ENCODE results near the gene PLD1. TPM values are rescaled to one million over a fixed set of nuclear protein-coding genes. Genes with fewer than 3 reads are reported as not detected.
A peak's percentile ranks its signal among the peaks of the same experiment; 100 is the strongest.
"Not testable (repeated sequence)": the region's sequence is repeated elsewhere in the genome, so short reads cannot be mapped to it uniquely, and the experiment has no call there.

PLD1 gene
- total RNA-seq: under 1 TPM; 0.32 to 0.89 TPM

DNA sequence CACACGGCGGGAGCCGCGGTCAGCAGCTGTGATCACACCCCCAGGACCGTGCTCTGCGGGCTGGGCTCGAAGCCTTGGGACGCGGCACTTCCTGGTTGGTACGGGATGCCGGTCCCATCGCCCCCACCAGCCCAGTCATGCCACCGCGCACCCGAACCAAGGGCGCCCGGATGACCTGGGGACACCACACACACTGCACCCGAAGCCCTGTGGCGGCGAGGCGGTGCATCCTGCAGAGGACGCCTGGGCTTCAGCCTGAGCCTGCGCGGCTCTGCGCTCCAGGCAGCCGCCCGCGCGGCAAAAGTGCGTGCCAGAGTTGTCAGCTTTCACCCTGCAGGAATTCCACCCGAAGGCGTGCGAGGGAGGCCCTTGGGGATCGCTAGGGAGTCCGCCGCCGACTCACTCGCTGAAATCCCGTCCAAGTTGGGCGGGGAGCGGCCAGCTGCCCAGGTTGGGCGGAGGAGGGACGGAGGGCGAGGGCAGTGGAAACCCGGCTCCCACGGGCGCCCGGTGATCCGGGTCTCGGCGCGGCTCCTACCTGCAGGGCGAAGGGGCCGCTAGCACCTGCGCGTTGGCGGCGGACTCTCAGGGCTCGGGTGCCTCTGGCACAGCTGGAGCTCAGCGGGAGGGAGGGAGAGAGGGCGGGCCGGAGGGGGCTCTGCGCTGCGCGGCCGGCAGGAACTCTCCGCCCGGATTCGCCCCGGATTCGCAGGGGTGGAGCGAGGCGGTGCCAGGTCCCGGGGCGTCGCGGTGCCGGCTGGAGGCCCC lies at the start of gene PLD1:
PLD1 (minus strand) TSS at position 623 of the 768 bp plus-strand sequence. CDS start 72,432 bp downstream, outside the sequence.
- no peak within 1 kb of the TSS for H3K27ac Mint-ChIP-seq
- H3K9me3 Mint-ChIP-seq: no peaks in the 10 kb centered on the region
- peaks cover 0 to 4% of the 10 kb centered on the region in 2 donors for H3K36me3 Mint-ChIP-seq
- DNase-seq (ENCODE audit: low spot score in 2 of 2): peak; percentile 43 to 56
- peak; percentile 66 to 89 for ATAC-seq

GRCh38 chr3:171858770-171859169 lies 48.5 kb upstream of the PLD1 start:
- H3K27ac Mint-ChIP-seq; ATAC-seq; H3K9me3 Mint-ChIP-seq; DNase-seq (ENCODE audit: low spot score in 2 of 2): not testable (repeated sequence)
- peaks cover 0 to 23% of the 10 kb centered on the region in 2 donors for H3K36me3 Mint-ChIP-seq

DNA sequence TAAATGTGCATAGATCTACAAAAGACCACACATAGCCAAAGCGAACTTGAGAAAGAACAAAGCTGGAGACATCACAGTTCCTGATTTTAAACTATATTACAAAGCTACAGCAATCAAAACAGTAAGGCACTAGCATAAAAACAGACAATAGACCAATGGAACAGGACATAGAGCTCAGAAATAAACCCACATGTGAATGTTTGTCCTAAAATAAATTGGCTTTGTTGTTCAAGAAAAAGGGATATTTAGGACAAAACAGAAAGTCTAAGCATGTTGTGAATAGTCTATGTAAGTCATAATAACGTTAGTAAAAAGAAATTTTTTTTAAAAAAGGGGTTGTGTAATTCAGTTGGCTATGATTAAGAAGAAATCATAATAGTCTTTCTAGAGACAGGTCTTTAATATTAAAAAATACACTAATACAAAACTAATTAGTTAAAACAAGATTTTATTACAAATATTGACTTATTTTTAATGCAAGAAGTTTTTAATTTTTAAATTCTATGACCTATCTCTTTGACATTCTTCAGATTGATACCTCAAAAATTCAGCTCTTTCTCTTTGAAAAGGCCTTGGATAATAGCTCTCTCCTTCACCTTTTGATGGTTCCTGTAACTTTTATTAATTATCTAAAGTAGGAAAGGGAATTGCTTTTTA lies 44.5 kb upstream of the PLD1 start:
- Mint-ChIP-seq H3K27ac (no peak overlapping the region), H3K9me3 (peaks cover 7 to 23% of the 10 kb centered on the region in 2 donors), H3K36me3 (peaks cover 7 to 32% of the 10 kb centered on the region in 2 donors)
- ATAC-seq (no peak), DNase-seq (ENCODE audit: low spot score in 2 of 2) (no peak)

GRCh38 chr3:171851660-171852058 lies 41.4 kb upstream of the PLD1 start:
- Mint-ChIP-seq H3K36me3 (peaks cover 7 to 25% of the 10 kb centered on the region in 2 donors), H3K9me3 (peaks cover 7 to 23% of the 10 kb centered on the region in 2 donors)

GRCh38 chr3:171850960-171851659 lies 40.8 kb upstream of the PLD1 start:
- peaks cover 7 to 24% of the 10 kb centered on the region in 2 donors for H3K9me3 Mint-ChIP-seq
- ATAC-seq: no peak
- peaks cover 7 to 25% of the 10 kb centered on the region in 2 donors for H3K36me3 Mint-ChIP-seq
- no peak for DNase-seq (ENCODE audit: low spot score in 2 of 2)
- no peak overlapping the region for H3K27ac Mint-ChIP-seq

More at GRCh38 chr3:171851660-171852058, 41.4 kb upstream of the PLD1 start:
- DNase-seq (ENCODE audit: low spot score in 2 of 2) (no peak), ATAC-seq (no peak)
- H3K27ac Mint-ChIP-seq: no peak overlapping the region

DNA sequence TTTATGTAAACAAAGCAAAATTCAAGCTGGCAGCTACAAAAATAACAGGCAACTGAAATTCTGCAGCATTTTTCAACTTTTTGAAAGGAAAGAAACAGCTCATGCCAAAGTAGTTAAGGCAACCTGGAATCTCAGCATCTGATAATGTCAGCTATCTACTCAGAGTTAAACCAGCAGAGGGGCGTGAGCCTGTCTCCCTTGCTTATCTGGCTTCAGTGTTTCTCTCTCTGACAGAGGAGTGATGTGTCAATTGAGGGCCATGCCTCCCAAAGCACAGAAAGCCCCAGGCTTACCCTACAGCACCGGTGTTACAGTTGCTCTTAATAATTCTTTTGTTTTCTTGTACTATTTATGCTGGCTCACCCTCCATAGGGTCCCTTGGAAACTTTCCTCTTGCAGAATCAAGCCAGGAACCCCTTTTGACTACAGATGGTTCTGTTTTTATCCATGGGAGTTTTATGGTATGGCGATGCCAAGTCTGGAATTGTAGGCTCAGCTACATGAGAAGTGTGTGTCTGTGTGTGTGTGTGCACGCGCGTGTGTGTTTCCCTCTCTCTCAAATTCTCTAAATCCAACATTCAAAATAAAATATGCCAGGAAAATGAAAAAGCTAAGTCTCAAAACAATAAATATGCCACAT lies 40.2 kb upstream of the PLD1 start:
- Mint-ChIP-seq H3K36me3 (peaks cover 7 to 25% of the 10 kb centered on the region in 2 donors), H3K27ac (no peak overlapping the region), H3K9me3 (peaks cover 7 to 28% of the 10 kb centered on the region in 2 donors)
- DNase-seq (ENCODE audit: low spot score in 2 of 2): no peak
- no peak for ATAC-seq

DNA sequence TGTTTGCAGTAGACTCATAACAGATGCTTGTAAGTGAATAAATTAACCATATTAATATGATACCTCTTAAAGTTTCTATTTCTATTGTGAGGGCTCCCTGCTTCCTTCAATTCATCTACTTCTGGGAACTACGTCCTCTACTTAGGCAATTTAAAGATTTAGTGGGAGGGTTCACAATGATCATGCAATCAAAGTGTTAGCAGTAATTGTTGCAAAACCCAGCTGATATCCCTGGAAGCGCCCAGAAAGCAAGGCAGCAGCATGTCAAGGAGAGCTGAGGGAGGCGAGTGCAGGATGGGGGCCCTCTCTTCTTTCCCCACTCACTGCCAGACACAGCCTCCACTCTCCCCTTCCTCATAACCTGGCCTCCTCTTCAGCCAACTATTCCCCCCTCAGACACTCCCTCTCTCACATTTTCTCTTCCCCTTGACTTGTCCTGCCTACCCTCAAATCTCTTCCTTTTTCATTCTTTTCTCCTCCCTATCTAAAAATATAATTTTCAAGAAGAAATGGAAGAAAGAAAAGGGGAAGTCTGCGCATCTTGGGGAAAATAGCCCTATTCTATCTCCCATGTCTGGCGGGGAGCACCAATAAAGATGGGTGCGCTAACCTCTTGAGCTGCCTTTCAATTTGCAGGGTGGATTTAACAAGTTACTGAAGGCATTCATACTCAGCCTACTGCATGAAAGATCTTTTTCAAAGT lies 39.5 kb upstream of the PLD1 start:
- Mint-ChIP-seq H3K27ac (no peak overlapping the region), H3K36me3 (peaks cover 7 to 25% of the 10 kb centered on the region in 2 donors), H3K9me3 (peaks cover 7 to 28% of the 10 kb centered on the region in 2 donors)
- DNase-seq (ENCODE audit: low spot score in 2 of 2): no peak
- ATAC-seq: no peak

DNA sequence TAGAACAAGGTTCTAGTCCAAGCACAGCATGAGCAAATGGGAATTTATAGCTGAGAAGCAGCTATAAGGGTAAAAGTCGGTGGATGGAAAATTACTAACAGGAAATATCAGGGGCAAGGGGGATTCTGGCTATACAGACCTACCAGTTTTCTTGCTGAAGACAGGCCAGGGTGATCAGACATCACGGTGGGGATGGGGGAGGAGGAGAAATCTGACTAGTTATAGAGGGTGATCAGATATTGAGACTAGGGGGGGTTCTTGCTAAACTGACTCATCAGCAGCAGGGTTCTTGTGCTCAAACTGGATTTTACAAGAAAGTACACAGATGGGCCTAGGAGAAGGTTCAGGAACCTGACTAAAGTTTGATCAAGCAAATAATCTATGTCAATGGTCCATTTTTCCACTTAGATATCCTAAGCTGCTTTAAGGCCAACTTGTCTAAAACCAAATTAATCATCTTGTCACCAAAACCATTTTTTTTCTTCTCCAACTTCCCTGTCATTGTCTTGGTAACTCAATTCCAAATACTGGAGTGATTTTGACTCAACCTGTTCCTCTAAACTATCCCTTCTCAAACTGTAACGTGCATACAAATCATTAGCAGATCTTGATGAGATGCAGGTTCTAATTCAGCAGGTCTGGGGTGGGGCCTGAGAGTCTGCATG lies 37.4 kb upstream of the PLD1 start:
- peak overlapping the region in 1 of 2 donors; percentile 30 for H3K27ac Mint-ChIP-seq
- DNase-seq (ENCODE audit: low spot score in 2 of 2) (no peak), ATAC-seq (no peak)
- H3K36me3 Mint-ChIP-seq: peaks cover 4 to 11% of the 10 kb centered on the region in 2 donors
- H3K9me3 Mint-ChIP-seq: peaks cover under 1 to 11% of the 10 kb centered on the region in 2 donors

DNA sequence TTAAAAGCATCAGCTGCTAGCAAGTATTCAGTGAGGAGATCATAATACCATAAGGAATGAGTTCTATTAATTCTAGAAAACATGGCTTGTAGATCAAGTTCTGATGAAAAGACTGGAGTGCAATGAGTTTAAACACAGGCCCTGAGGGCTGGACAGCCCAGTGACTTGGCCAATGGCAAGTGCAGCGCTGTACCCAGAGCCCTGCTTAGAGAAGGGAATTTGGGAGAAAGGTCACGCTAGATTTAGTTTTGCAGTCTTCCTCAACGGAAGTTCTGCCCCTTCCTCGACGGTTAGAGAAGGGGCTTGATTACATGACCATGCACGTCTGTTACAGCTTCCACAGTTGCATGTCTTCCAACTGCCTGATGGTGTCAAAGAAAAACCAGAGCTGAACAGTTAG lies 36.9 kb upstream of the PLD1 start:
- peak overlapping the region; percentile 40 to 84 for H3K27ac Mint-ChIP-seq
- DNase-seq (ENCODE audit: low spot score in 2 of 2) (no peak), ATAC-seq (no peak)
- peaks cover 0 to 5% of the 10 kb centered on the region in 2 donors for H3K9me3 Mint-ChIP-seq
- H3K36me3 Mint-ChIP-seq: peaks cover 0 to 7% of the 10 kb centered on the region in 2 donors

DNA sequence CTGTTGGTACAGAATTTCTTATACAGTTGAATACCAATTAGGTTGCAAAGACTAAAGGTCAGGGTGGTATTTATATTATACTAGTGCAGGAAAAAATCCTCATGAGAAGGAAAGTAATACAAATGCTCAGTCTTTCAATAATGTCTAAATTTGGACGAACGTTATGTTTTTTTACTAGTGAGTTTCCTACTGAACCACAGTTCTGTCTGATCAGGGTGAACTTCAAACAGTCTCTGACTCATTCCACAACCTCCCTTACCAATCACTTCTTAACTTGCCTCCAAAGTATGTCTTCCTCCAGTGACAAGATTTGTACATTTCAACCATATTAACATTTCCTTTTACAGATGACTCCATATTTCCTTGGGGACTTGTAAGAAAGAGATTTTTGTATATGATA lies 36.3 kb upstream of the PLD1 start:
- no peak for DNase-seq (ENCODE audit: low spot score in 2 of 2)
- peak; percentile 96 to 99 for ATAC-seq
- Mint-ChIP-seq H3K9me3 (peaks cover 0 to 5% of the 10 kb centered on the region in 2 donors), H3K36me3 (peaks cover 0 to 7% of the 10 kb centered on the region in 2 donors), H3K27ac (peak overlapping the region; percentile 40 to 84)

- DNase-seq (ENCODE audit: low spot score in 2 of 2): no peak
- peaks cover 0 to 5% of the 10 kb centered on the region in 2 donors for H3K9me3 Mint-ChIP-seq
- H3K36me3 Mint-ChIP-seq: peaks cover 0 to 7% of the 10 kb centered on the region in 2 donors
- H3K27ac Mint-ChIP-seq: no peak overlapping the region
- no peak for ATAC-seq
These were observed 35.4 kb upstream of the PLD1 start for GRCh38 chr3:171845481-171846284.

DNA sequence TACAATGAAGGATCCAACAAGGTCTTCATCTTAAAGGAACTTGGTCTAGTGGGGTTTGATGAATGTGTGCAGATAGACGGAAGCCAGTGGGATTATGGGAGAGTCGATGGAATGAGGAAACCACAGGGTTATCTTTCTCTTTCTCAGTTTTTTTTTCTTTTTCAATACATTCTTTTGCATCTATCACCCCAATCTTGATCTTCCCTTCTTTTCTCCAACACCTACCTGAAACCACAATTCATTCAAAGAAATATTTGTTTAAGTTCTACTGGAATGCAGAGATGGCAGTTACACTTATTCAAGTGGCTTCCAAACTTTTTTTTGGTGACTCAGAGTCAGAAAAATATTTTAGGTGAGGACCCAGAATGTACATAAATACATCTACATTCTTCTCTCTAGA lies 34.6 kb upstream of the PLD1 start:
- DNase-seq (ENCODE audit: low spot score in 2 of 2) (no peak), ATAC-seq (no peak)
- peaks cover 0 to 5% of the 10 kb centered on the region in 2 donors for H3K9me3 Mint-ChIP-seq
- H3K27ac Mint-ChIP-seq: no peak overlapping the region
- H3K36me3 Mint-ChIP-seq: peaks cover 0 to 7% of the 10 kb centered on the region in 2 donors

- H3K27ac Mint-ChIP-seq: no peak within 1 kb of the TSS
- ATAC-seq: no peak
- peaks cover 0 to 5% of the 10 kb centered on the region in 2 donors for H3K9me3 Mint-ChIP-seq
- H3K36me3 Mint-ChIP-seq: peaks cover 0 to 7% of the 10 kb centered on the region in 2 donors
- DNase-seq (ENCODE audit: low spot score in 2 of 2): no peak
These were observed 32.7 kb upstream of the PLD1 start, which contains the start of gene TMEM212 for GRCh38 chr3:171842864-171843518. Gene TMEM212 (plus strand): TSS chr3:171843349. CDS start chr3:171843384, 35 bp downstream.

DNA sequence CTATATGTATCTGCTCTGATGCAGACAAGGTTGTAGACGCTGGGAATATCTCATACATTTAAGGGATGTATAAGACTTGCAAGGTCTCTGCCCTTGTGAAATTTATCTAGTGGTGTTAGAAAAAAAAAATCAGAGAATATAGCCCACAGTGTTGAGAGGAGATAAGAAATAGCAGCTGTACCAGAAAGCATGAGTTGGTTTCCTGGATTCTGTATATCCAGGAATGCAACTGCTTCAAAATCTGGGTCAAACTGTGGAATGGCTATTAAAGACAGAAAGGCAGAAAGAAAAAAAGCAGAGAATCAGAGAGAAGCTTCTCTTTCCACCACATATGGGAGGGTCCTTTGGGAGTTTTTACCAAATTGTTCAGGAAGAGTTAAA lies 31.3 kb upstream of the PLD1 start:
- H3K36me3 Mint-ChIP-seq: no peaks in the 10 kb centered on the region
- no peak overlapping the region for H3K27ac Mint-ChIP-seq
- DNase-seq (ENCODE audit: low spot score in 2 of 2) (no peak), ATAC-seq (no peak)
- peaks cover 0 to 5% of the 10 kb centered on the region in 2 donors for H3K9me3 Mint-ChIP-seq
